ENCODE results near the gene USE1. TPM values are rescaled to one million over a fixed set of nuclear protein-coding genes. Genes with fewer than 3 reads are reported as not detected.

Gene USE1
- total RNA-seq, 3 donors from 2014 or later: 15.5 to 29.0 (median 27.5) TPM

- TF ChIP-seq, protein P1, sequence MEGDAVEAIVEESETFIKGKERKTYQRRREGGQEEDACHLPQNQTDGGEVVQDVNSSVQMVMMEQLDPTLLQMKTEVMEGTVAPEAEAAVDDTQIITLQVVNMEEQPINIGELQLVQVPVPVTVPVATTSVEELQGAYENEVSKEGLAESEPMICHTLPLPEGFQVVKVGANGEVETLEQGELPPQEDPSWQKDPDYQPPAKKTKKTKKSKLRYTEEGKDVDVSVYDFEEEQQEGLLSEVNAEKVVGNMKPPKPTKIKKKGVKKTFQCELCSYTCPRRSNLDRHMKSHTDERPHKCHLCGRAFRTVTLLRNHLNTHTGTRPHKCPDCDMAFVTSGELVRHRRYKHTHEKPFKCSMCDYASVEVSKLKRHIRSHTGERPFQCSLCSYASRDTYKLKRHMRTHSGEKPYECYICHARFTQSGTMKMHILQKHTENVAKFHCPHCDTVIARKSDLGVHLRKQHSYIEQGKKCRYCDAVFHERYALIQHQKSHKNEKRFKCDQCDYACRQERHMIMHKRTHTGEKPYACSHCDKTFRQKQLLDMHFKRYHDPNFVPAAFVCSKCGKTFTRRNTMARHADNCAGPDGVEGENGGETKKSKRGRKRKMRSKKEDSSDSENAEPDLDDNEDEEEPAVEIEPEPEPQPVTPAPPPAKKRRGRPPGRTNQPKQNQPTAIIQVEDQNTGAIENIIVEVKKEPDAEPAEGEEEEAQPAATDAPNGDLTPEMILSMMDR (IDR thresholded peaks at IDR 0.05): no peak
- TF ChIP-seq POLR2A (IDR thresholded peaks at IDR 0.05) (no peak), POLR2AphosphoS5 (IDR thresholded peaks at IDR 0.05) (no peak)
- intact Hi-C loops (cut with DNase I; ENCODE audit: low total_unique reads): no loop called here
- no peak overlapping the region for H3K27ac ChIP-seq
- H3K36me3 ChIP-seq: no peaks in the 10 kb centered on the region
- H3K4me1 ChIP-seq: peaks cover 0 to 4% of the 10 kb centered on the region in 2 donors
- H3K9me3 ChIP-seq: no peaks in the 10 kb centered on the region
- no peak overlapping the region for H3K4me3 ChIP-seq
- DNase-seq (ENCODE audit: low spot score in 2 of 2): no peak
- H3K27me3 ChIP-seq: no peaks in the 10 kb centered on the region
Observed at GRCh38 chr19:17213334-17213733, 1.8 kb upstream of the USE1 start.

DNA sequence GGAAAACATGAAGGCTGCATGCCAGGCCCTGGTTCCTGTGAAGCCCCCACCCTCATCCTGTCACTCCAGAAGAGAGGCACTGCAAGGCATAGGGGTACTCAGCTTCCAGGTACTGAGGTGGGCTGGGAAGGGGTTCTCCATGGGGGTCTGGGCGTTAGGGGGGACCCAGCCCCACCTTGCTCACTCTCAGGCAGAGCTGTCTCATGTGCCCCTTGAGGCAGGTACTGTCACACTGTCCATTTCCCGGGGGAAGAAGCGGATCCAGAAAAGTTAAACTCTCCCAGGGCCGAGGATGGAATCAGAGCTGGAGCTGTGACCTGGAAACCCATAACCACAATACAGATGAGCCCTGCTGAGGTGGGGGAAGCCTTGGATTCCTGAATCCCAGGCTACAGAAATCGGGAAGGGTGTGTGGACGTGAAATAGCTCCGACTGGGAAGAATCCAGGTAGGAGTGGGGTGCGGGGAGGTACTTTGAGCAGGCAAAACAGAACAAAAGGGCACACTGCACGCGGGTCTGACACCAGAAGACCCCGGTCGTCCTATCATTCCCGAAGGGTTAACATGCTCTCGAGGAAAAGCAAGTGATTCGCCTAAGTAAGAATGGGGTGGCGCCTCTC, 540 bp upstream of the USE1 start:
- no peaks in the 10 kb centered on the region for H3K36me3 ChIP-seq
- DNase-seq (ENCODE audit: low spot score in 2 of 2): no peak
- no peaks in the 10 kb centered on the region for H3K9me3 ChIP-seq
- TF ChIP-seq POLR2A (IDR thresholded peaks at IDR 0.05): no peak
- TF ChIP-seq, protein P1 (IDR thresholded peaks at IDR 0.05): no peak
- no peak for TF ChIP-seq POLR2AphosphoS5 (IDR thresholded peaks at IDR 0.05)
- intact Hi-C loops (cut with DNase I; ENCODE audit: low total_unique reads): loop anchor here (1.0 kb wide), 1 partner anchor 34 kb away; no protein-coding TSS in a partner anchor
- H3K27me3 ChIP-seq: no peaks in the 10 kb centered on the region
- H3K27ac ChIP-seq: peak overlapping the region; percentile 92 to 99
- peak overlapping the region; percentile 56 to 86 (median 64) for H3K4me3 ChIP-seq
- peaks cover 0 to 4% of the 10 kb centered on the region in 2 donors for H3K4me1 ChIP-seq

DNA sequence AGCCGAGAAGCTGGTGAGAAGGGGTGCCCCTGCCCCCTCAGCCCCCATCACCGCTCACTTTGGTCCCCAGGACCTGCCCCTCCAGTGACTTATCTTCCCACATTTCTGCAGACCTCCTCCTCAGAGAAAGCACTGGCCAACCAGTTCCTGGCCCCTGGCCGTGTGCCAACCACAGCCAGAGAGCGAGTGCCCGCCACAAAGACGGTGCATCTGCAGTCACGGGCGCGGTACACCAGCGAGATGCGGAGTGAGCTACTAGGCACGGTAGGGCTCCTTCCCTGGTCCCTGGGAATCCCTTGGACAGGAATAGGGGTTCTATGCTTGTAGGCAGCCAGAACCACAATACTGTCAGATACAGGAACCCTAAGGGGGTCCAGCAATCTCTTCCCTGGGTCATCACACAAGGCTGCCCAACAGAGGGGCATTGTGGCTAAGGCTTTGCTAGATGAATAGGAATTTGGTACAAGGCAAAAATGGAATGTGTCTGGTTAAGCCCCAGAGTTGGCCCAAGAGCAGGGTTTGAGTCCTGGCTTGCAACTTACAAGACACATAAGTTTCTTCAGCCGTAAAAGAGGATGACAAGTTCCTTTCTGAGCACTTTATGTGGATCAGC, 1.0 kb downstream of the USE1 start:
- intact Hi-C loops (cut with DNase I; ENCODE audit: low total_unique reads): no loop called here
- no peaks in the 10 kb centered on the region for H3K36me3 ChIP-seq
- no peak for DNase-seq (ENCODE audit: low spot score in 2 of 2)
- peak overlapping the region; percentile 56 to 86 (median 64) for H3K4me3 ChIP-seq
- no peak for TF ChIP-seq POLR2AphosphoS5 (IDR thresholded peaks at IDR 0.05)
- no peak for TF ChIP-seq POLR2A (IDR thresholded peaks at IDR 0.05)
- TF ChIP-seq, protein P1 (IDR thresholded peaks at IDR 0.05): no peak
- peak overlapping the region in 1 of 2 donors; percentile 92 for H3K27ac ChIP-seq
- H3K4me1 ChIP-seq: peaks cover 0 to 4% of the 10 kb centered on the region in 2 donors
- H3K9me3 ChIP-seq: no peaks in the 10 kb centered on the region
- H3K27me3 ChIP-seq: no peaks in the 10 kb centered on the region

GRCh38 chr19:17219286-17219685, 4.1 kb downstream of the USE1 start:
- intact Hi-C loops (cut with DNase I; ENCODE audit: low total_unique reads): no loop called here

More at GRCh38 chr19:17219286-17219685, 4.1 kb downstream of the USE1 start:
- Histone ChIP-seq H3K27ac (no peak overlapping the region), H3K4me1 (peaks cover 0 to 4% of the 10 kb centered on the region in 2 donors), H3K27me3 (no peaks in the 10 kb centered on the region), H3K36me3 (no peaks in the 10 kb centered on the region), H3K4me3 (no peak overlapping the region), H3K9me3 (no peaks in the 10 kb centered on the region)
- TF ChIP-seq, protein P1 (IDR thresholded peaks at IDR 0.05): no peak
- no peak for DNase-seq (ENCODE audit: low spot score in 2 of 2)

All from breast epithelium (tissue), 4 donors.